Endothelial cell of umbilical vein (primary cell): ENCODE data around the gene NPSR1.

Source experiments
- POLR2AphosphoS5 ChIP-seq: IDR thresholded peaks from 2 replicates; pipeline ENCODE4 v1.6.1; 2012; ENCODE audit warnings: low read depth, mild to moderate bottlenecking, control low read depth, low read length, moderate library complexity; ENCODE audit not compliant: insufficient read depth
- TF ChIP-seq, protein P1 (sequence below), 2 donors: IDR thresholded peaks; 1 replicate in 1 of 2; 2 replicates in 1 of 2; pipeline ENCODE4 v1.5.1; 2011; ENCODE audit warnings: low read length in 2 of 2, mild to moderate bottlenecking in 2 of 2, moderate library complexity in 2 of 2, control low read depth in 1 of 2, inconsistent platforms in 1 of 2, low read depth in 1 of 2; ENCODE audit not compliant: insufficient read depth in 1 of 2; ENCODE audit errors: extremely low read depth in 1 of 2

DNA sequence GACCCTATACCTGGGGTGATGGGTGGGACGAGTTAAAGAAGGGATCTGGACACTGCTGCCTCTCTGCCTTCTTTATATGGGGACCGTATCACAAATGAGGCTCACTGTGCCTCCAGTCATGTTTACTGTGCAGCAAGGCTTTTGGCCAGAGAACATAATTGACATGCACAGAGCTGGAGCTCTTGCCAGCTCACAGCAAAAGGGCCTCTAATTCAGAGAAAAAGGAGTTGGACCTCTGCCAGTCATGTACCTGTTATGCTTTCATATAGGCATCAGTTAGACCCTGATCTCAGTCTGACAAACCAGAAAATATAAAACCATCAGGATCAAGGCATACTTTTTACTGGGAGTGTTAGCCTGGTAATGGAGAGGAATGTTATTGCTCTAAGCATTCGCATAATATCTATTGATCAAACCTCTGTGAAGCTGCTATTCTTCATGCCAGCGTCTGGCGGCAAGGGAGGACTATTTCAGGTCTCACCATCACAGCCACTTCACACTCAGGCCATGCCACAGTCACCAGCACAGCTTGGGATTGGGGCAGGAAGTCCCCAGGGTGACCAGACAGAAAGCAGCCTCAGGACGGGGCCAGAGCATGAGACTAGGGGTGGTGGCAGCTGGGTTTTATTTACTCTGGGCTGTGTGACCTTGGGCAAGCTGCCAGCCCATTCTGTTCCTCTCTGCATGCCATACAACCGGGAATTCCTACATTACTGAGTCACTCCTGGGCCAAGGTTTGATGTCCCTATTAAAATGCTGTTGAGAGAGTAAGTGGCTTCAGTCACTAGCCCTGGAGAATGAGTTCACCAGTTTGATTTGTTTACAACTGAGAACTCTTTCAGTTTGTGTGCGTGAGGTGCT, 90.1 kb downstream of the NPSR1 start:
- TF ChIP-seq, protein P1, sequence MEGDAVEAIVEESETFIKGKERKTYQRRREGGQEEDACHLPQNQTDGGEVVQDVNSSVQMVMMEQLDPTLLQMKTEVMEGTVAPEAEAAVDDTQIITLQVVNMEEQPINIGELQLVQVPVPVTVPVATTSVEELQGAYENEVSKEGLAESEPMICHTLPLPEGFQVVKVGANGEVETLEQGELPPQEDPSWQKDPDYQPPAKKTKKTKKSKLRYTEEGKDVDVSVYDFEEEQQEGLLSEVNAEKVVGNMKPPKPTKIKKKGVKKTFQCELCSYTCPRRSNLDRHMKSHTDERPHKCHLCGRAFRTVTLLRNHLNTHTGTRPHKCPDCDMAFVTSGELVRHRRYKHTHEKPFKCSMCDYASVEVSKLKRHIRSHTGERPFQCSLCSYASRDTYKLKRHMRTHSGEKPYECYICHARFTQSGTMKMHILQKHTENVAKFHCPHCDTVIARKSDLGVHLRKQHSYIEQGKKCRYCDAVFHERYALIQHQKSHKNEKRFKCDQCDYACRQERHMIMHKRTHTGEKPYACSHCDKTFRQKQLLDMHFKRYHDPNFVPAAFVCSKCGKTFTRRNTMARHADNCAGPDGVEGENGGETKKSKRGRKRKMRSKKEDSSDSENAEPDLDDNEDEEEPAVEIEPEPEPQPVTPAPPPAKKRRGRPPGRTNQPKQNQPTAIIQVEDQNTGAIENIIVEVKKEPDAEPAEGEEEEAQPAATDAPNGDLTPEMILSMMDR (IDR thresholded peaks at IDR 0.05; ENCODE audit: extremely low read depth in 1 of 2, insufficient read depth in 1 of 2, low read depth in 1 of 2, low read length in 2 of 2): no peak
- TF ChIP-seq POLR2AphosphoS5: peak; percentile 58
